ENCODE data around the gene FAM25C. TPM values are rescaled to one million over a fixed set of nuclear protein-coding genes. Genes with fewer than 3 reads are reported as not detected.
"Not testable (repeated sequence)": the region's sequence is repeated elsewhere in the genome, so short reads cannot be mapped to it uniquely, and the experiment has no call there.

The FAM25C gene
- total and polyA plus RNA-seq, 10 of the 15 experiments (the other 5 are each of a cell fraction or from before 2014, with no cell fraction given) = not detected

DNA sequence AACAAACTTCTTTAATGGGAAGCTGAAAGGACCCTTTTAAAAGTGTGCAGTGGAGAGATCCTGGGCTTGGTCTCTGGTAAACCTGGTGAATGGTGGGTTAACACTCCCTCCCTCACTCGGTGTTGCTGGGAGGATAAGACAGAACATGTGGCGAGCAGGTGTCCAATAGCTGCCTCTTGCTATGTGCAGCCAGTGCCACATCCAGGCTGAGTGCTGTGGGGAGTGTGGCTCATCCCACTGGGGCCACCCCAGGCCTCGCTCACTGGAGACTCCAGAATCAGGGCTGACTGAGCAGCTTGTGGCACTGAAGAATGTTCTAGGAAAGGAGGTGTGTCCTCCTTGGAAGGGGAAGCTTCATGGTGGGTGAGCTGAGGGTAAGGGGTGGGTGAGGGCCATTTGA, 29.5 kb downstream of the FAM25C start:
- in situ Hi-C loops (cut with MboI) = not testable (repeated sequence)

DNA sequence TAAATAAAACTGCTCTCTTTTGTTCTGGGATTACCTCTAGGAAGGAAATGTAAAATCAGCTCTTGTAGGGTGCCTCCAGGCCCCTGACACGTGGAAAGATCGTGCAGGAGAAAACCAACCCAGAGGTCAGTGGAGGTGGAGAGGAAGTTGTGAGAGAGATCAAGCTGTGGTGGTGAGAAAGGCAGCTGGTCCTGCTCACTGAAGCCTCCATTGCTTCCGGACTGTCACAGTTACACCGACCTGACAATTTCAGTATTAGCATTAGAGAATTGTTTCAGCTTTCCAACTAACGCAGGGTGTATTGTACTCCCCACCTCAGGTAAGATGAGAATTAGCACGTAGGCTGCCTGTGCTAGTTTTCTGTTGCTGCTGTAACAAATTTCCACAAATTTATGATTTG, 30.6 kb downstream of the FAM25C start:
- peak; percentile 89 for ATAC-seq
- H3K79me2 ChIP-seq (ENCODE audit: control insufficient read depth, insufficient read depth, low read length); H3K36me3 ChIP-seq (ENCODE audit: control insufficient read depth in 2 of 2, insufficient read depth in 2 of 2, low read length in 1 of 2); FAIRE-seq; in situ Hi-C loops (cut with MboI); DNase-seq (ENCODE audit: low read depth, low spot score); H3K4me1 ChIP-seq (ENCODE audit: control insufficient read depth, insufficient read depth, low read length); POLR2A ChIA-PET; H3K27ac ChIP-seq (ENCODE audit: control insufficient read depth, insufficient read depth); H2AFZ ChIP-seq (ENCODE audit: control insufficient read depth, low read depth, low read length); SMC1A ChIA-PET (ENCODE audit: uncharacterized antibody, unreplicated experiment); H3K9ac ChIP-seq (ENCODE audit: control insufficient read depth, insufficient read depth, low read length); BruUV-seq (replicated peaks); intact Hi-C loops (cut with micrococcal nuclease; ENCODE audit: unreplicated experiment); H3K4me2 ChIP-seq (ENCODE audit: control insufficient read depth, insufficient read depth); H3K9me3 ChIP-seq (replicated peaks; ENCODE audit: control insufficient read depth, insufficient read depth, low read length); H4K20me1 ChIP-seq (ENCODE audit: control insufficient read depth, insufficient read depth); CTCF ChIA-PET; H3K4me3 ChIP-seq; RAD21 ChIA-PET (ENCODE audit: unreplicated experiment); H3K27me3 ChIP-seq (replicated peaks in 1 of 2; ENCODE audit: control insufficient read depth in 2 of 2, insufficient read depth in 2 of 2, low read length in 1 of 2): not testable (repeated sequence)
- 7% methylated on average over 4 of the region's 6 CpGs for WGBS (ENCODE audit: insufficient coverage, insufficient replicate concordance, low lambda C conversion rate, missing lambda C conversion rate)

More for the DNA sequence above, 29.5 kb downstream of the FAM25C start:
- RAD21 ChIA-PET (ENCODE audit: unreplicated experiment); H3K4me2 ChIP-seq (ENCODE audit: control insufficient read depth, insufficient read depth); H3K79me2 ChIP-seq (ENCODE audit: control insufficient read depth, insufficient read depth, low read length); H3K9ac ChIP-seq (ENCODE audit: control insufficient read depth, insufficient read depth, low read length); FAIRE-seq; H2AFZ ChIP-seq (ENCODE audit: control insufficient read depth, low read depth, low read length); H3K4me1 ChIP-seq (ENCODE audit: control insufficient read depth, insufficient read depth, low read length); H4K20me1 ChIP-seq (ENCODE audit: control insufficient read depth, insufficient read depth); DNase-seq (ENCODE audit: low read depth, low spot score); H3K27ac ChIP-seq (ENCODE audit: control insufficient read depth, insufficient read depth); CTCF ChIA-PET; ATAC-seq; BruUV-seq (replicated peaks); SMC1A ChIA-PET (ENCODE audit: uncharacterized antibody, unreplicated experiment); H3K27me3 ChIP-seq (replicated peaks in 1 of 2; ENCODE audit: control insufficient read depth in 2 of 2, insufficient read depth in 2 of 2, low read length in 1 of 2); H3K9me3 ChIP-seq (replicated peaks; ENCODE audit: control insufficient read depth, insufficient read depth, low read length); POLR2A ChIA-PET; H3K36me3 ChIP-seq (ENCODE audit: control insufficient read depth in 2 of 2, insufficient read depth in 2 of 2, low read length in 1 of 2); intact Hi-C loops (cut with micrococcal nuclease; ENCODE audit: unreplicated experiment); H3K4me3 ChIP-seq: not testable (repeated sequence)
- WGBS (ENCODE audit: insufficient coverage, insufficient replicate concordance, low lambda C conversion rate, missing lambda C conversion rate) = 89% methylated on average over 2 of the region's 3 CpGs

DNA sequence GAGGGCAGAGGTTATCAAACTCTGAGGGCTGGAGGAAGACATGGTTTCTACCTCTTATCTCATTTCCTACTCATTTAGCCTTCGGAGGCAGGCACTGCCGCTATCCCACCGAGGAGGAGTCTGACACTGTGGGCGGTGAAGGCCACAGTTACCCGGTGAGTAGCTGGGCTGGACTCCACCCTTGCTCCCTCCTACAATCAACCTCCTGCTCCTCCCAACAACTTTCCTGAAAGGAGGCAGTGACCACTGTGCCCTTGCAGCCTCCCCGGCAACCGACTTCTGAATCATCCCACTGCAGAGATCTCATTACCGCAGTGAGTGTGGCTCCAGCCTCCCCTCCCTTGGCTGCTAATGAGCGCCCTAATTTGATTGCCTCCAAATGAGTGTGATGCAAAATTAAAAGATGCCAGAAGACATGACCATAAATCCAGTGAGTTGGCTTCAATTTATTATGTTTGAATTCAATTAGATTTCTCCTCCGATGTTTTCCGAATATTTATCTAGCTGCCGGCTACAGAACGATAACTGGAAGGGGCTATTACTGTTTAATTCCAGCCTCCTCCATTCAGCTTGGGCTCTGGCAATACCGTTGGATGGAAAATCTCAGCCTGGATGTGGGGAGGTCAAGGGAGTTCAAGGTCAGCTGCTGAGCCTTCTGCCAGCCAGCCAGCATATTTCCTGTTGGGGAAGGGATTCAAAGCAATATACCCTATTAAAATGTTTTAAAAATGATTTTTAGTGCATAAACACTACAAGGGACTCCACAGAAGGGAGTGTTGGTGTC, 35.1 kb downstream of the FAM25C start:
- H3K36me3 ChIP-seq (ENCODE audit: control insufficient read depth in 2 of 2, insufficient read depth in 2 of 2, low read length in 1 of 2); RAD21 ChIA-PET (ENCODE audit: unreplicated experiment); H2AFZ ChIP-seq (ENCODE audit: control insufficient read depth, low read depth, low read length); CTCF ChIA-PET; ATAC-seq; POLR2A ChIA-PET; H3K79me2 ChIP-seq (ENCODE audit: control insufficient read depth, insufficient read depth, low read length); DNase-seq (ENCODE audit: low read depth, low spot score); SMC1A ChIA-PET (ENCODE audit: uncharacterized antibody, unreplicated experiment); H3K27me3 ChIP-seq (replicated peaks in 1 of 2; ENCODE audit: control insufficient read depth in 2 of 2, insufficient read depth in 2 of 2, low read length in 1 of 2); intact Hi-C loops (cut with micrococcal nuclease; ENCODE audit: unreplicated experiment); in situ Hi-C loops (cut with MboI); FAIRE-seq; H3K4me3 ChIP-seq; H3K9ac ChIP-seq (ENCODE audit: control insufficient read depth, insufficient read depth, low read length); H3K4me2 ChIP-seq (ENCODE audit: control insufficient read depth, insufficient read depth); H3K4me1 ChIP-seq (ENCODE audit: control insufficient read depth, insufficient read depth, low read length); BruUV-seq (replicated peaks); H3K9me3 ChIP-seq (replicated peaks; ENCODE audit: control insufficient read depth, insufficient read depth, low read length); H4K20me1 ChIP-seq (ENCODE audit: control insufficient read depth, insufficient read depth); H3K27ac ChIP-seq (ENCODE audit: control insufficient read depth, insufficient read depth): not testable (repeated sequence)
- 68% methylated on average over 5 of the region's 14 CpGs for WGBS (ENCODE audit: insufficient coverage, insufficient replicate concordance, low lambda C conversion rate, missing lambda C conversion rate)

DNA sequence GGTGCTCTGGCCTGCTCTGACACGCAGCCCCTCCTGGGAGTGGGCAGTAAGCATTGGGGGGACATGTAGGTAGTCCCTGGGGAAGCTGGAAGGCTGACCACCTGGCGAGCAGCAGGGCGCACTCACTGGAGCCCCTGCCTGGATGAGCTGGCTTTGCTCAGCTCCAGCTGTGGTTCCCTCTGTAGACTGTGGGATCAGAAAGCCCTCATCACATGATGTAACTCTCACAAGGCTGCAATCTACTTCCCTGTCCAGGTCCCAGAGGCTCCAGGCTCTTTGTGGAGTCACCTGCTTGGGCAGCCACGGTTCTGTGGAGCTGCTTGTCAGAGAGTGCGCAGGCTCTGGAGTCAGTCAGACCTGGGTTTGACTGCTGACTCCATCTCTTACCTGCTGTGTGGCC, 36.8 kb downstream of the FAM25C start:
- in situ Hi-C loops (cut with MboI); RAD21 ChIA-PET (ENCODE audit: unreplicated experiment); H3K36me3 ChIP-seq (ENCODE audit: control insufficient read depth in 2 of 2, insufficient read depth in 2 of 2, low read length in 1 of 2); DNase-seq (ENCODE audit: low read depth, low spot score); BruUV-seq (replicated peaks); H3K4me3 ChIP-seq; H3K4me2 ChIP-seq (ENCODE audit: control insufficient read depth, insufficient read depth); SMC1A ChIA-PET (ENCODE audit: uncharacterized antibody, unreplicated experiment); H3K9ac ChIP-seq (ENCODE audit: control insufficient read depth, insufficient read depth, low read length); H3K79me2 ChIP-seq (ENCODE audit: control insufficient read depth, insufficient read depth, low read length); H3K9me3 ChIP-seq (replicated peaks; ENCODE audit: control insufficient read depth, insufficient read depth, low read length); H4K20me1 ChIP-seq (ENCODE audit: control insufficient read depth, insufficient read depth); H3K4me1 ChIP-seq (ENCODE audit: control insufficient read depth, insufficient read depth, low read length); CTCF ChIA-PET; H2AFZ ChIP-seq (ENCODE audit: control insufficient read depth, low read depth, low read length); ATAC-seq; FAIRE-seq; POLR2A ChIA-PET; intact Hi-C loops (cut with micrococcal nuclease; ENCODE audit: unreplicated experiment); H3K27me3 ChIP-seq (replicated peaks in 1 of 2; ENCODE audit: control insufficient read depth in 2 of 2, insufficient read depth in 2 of 2, low read length in 1 of 2); H3K27ac ChIP-seq (ENCODE audit: control insufficient read depth, insufficient read depth): not testable (repeated sequence)
- WGBS (ENCODE audit: insufficient coverage, insufficient replicate concordance, low lambda C conversion rate, missing lambda C conversion rate) = no CpG with 5 or more reads among the region's 5 CpGs

Measured in GM12878 (cell line).